Measurements from ENCODE around the gene EIF4G1. TPM values are rescaled to one million over a fixed set of nuclear protein-coding genes. Genes with fewer than 3 reads are reported as not detected.

The EIF4G1 gene
- total and polyA plus RNA-seq, 2 of the 8 experiments (the other 6 are each of a cell fraction or from before 2014, with no cell fraction given), result 318 to 473 TPM

DNA sequence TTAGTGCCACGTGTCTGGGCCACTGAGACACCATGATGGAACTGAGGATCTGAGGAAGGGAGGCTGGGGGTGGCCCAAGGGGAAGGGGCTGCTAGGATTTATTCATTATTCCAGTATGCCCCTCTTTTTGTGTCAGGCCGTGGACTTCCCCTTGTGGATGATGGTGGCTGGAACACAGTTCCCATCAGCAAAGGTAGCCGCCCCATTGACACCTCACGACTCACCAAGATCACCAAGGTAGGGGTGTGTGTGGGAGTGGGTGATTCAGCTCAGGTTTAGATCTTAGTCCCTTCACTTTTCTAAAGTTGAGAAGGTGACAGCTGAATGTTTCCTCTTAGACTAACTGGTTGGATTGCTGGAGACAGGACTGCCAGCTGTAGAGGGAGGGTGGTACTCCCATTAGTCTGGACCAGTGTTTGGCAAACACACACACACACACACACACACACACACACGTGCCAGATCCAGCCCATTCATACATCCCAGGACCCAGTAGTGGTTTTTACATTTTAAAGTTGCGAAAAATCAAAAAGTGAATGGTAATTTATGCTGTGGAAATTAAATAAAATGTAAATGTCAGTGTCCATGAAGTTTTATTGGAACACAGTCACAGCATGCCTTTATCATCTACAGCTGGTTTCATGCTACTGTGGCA lies 11.4 kb downstream of the EIF4G1 start (continued):
- no peak for TF ChIP-seq CHD7 (IDR thresholded peaks at IDR 0.05; ENCODE audit: insufficient replicate concordance, low read length)
- TF ChIP-seq, protein P1, sequence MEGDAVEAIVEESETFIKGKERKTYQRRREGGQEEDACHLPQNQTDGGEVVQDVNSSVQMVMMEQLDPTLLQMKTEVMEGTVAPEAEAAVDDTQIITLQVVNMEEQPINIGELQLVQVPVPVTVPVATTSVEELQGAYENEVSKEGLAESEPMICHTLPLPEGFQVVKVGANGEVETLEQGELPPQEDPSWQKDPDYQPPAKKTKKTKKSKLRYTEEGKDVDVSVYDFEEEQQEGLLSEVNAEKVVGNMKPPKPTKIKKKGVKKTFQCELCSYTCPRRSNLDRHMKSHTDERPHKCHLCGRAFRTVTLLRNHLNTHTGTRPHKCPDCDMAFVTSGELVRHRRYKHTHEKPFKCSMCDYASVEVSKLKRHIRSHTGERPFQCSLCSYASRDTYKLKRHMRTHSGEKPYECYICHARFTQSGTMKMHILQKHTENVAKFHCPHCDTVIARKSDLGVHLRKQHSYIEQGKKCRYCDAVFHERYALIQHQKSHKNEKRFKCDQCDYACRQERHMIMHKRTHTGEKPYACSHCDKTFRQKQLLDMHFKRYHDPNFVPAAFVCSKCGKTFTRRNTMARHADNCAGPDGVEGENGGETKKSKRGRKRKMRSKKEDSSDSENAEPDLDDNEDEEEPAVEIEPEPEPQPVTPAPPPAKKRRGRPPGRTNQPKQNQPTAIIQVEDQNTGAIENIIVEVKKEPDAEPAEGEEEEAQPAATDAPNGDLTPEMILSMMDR (IDR thresholded peaks at IDR 0.05; ENCODE audit: control extremely low read depth in 1 of 3, insufficient read depth in 1 of 3, low read depth in 1 of 3, low read length in 3 of 3), result no peak
- TF ChIP-seq SIX5 (IDR thresholded peaks at IDR 0.05; ENCODE audit: low read depth, low read length), result no peak
- no peak for TF ChIP-seq JUND (IDR thresholded peaks at IDR 0.05; ENCODE audit: low read length)
- no peak for TF ChIP-seq SIRT6 (IDR thresholded peaks at IDR 0.05; ENCODE audit: low read length)
- TF ChIP-seq TAF1 (IDR thresholded peaks at IDR 0.05; ENCODE audit: low read depth, low read length), result no peak
- no peak for TF ChIP-seq GTF2F1 (IDR thresholded peaks at IDR 0.05; ENCODE audit: borderline replicate concordance, low read depth, low read length)
- no peak for TF ChIP-seq FOSL1 (IDR thresholded peaks at IDR 0.05; ENCODE audit: insufficient read depth, low read depth, low read length)
- TF ChIP-seq SUZ12 (IDR thresholded peaks at IDR 0.05; ENCODE audit: low read length), result no peak

Measured in H1 (cell line).